Stimulated activated CD8-positive, alpha-beta memory T cell treated with anti-CD3 and anti-CD28 coated beads, Interleukin-12 subunit alpha, Interleukin-12 subunit beta, amount 100 ng/mL, for 24 hours (primary cell): ENCODE data around the gene ZRANB1.
"Not testable (repeated sequence)": the region's sequence is repeated elsewhere in the genome, so short reads cannot be mapped to it uniquely, and the experiment has no call there.

Source experiments
- DNase-seq: peaks from one replicate; pipeline ENCODE4 v3.0.0-alpha.2; 2020; ENCODE audit errors: extremely low read depth

The ZRANB1 gene

GRCh38 chr10:124963866-124964720 is 22.2 kb downstream of the ZRANB1 start:
- no peak for DNase-seq

GRCh38 chr10:124966008-124966407 is 24.1 kb downstream of the ZRANB1 start:
- no peak for DNase-seq

GRCh38 chr10:124967255-124967654 is 25.3 kb downstream of the ZRANB1 start:
- DNase-seq: no peak

GRCh38 chr10:124971276-124971675 is 29.4 kb downstream of the ZRANB1 start:
- DNase-seq: no peak

GRCh38 chr10:124972637-124973036 is 30.7 kb downstream of the ZRANB1 start:
- no peak for DNase-seq

GRCh38 chr10:124974131-124974530 is 32.2 kb downstream of the ZRANB1 start:
- no peak for DNase-seq

- no peak for DNase-seq
Observed at GRCh38 chr10:124975977-124976514, 34.1 kb downstream of the ZRANB1 start.

GRCh38 chr10:124977161-124977560 is 35.2 kb downstream of the ZRANB1 start:
- no peak for DNase-seq

GRCh38 chr10:124977648-124978375 is 35.9 kb downstream of the ZRANB1 start:
- DNase-seq: no peak

GRCh38 chr10:124978376-124978725 is 36.4 kb downstream of the ZRANB1 start:
- DNase-seq: no peak

- no peak for DNase-seq
Observed at GRCh38 chr10:124983321-124983720, 41.4 kb downstream of the ZRANB1 start.

GRCh38 chr10:124984376-124984775 is 42.5 kb downstream of the ZRANB1 start:
- no peak for DNase-seq

- no peak for DNase-seq
Observed at GRCh38 chr10:124985162-124985561, 43.2 kb downstream of the ZRANB1 start.

GRCh38 chr10:124987788-124988187 is 45.9 kb downstream of the ZRANB1 start:
- no peak for DNase-seq

- not testable (repeated sequence) for DNase-seq
Observed at GRCh38 chr10:124988753-124989152, 46.8 kb downstream of the ZRANB1 start.

GRCh38 chr10:124989526-124989925 is 47.6 kb downstream of the ZRANB1 start:
- DNase-seq: no peak

GRCh38 chr10:124990671-124991625 is 49.0 kb downstream of the ZRANB1 start:
- DNase-seq: no peak

GRCh38 chr10:124991835-124992234 is 49.9 kb downstream of the ZRANB1 start:
- DNase-seq: no peak

GRCh38 chr10:124992462-124993344 is 50.8 kb downstream of the ZRANB1 start:
- no peak for DNase-seq

- DNase-seq: no peak
Observed at GRCh38 chr10:124993345-124993708, 51.4 kb downstream of the ZRANB1 start.
